ENCODE results near the gene PPP2R5A.
"Not testable (repeated sequence)": the region's sequence is repeated elsewhere in the genome, so short reads cannot be mapped to it uniquely, and the experiment has no call there.

PPP2R5A gene

DNA sequence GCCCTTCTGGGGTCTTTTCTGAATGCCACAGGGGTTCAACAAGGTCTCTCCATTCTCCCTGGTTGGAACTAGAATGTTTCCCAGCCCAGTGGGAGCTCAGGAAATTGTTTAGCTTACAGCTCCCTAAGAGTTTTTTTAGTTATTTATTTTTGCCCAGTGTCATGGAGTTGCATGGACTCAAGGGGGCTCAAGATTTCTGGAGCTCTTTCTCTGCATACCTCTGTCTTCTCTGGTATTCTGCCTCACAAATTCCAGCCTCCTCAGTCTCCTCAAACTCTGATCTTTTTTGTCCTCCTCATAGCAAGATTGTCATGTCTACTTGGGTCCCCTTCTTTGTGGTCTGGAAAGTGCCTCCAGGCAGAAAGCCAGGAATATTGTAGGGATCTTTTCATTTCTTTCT, 15.9 kb upstream of the PPP2R5A start:
- DNase-seq, result no peak

GRCh38 chr1:212270564-212270963, 14.6 kb upstream of the PPP2R5A start:
- no peak for DNase-seq

- DNase-seq, result no peak
Observed at GRCh38 chr1:212271234-212271633, 14.0 kb upstream of the PPP2R5A start.

- DNase-seq, result no peak
Observed at GRCh38 chr1:212271823-212272485, 13.3 kb upstream of the PPP2R5A start.

DNA sequence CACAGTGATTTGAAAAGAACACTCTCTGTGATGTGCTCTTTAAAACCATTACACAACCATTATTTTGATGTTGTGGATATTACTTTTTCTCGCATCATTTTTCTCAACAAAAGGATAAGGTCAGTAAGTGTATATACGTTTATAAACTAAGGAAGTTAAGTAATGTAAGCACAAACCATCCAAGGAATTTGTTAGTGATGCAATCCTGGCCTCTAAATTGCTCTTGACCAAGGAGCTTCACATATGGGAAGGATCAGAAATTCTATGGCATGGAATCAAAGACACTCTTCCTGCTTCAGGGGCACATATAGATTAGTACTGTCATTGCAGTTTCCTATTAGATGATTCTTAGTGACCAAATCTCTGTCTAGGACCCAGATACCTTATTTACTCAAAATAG, 3.6 kb upstream of the PPP2R5A start:
- no peak for DNase-seq

DNA sequence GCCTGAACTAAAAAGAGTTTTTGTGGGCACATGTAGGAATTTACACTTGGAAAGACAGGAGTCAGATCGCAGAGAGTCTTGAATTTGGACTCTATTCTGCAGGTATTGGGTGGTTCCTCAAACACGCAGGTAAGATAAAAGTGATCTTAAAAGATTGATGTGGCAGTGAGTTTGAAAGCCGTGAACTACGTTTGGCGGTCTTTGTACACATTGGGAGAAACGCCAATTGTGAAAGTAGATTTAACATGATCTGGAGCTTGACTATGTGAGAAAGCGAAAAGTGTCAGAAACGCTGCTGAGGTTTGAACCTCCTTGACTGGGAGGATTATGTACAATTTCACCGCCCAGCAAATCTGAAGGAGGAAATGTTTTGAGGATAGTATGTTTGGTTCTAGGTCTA, 1.5 kb upstream of the PPP2R5A start:
- no peak for DNase-seq

DNA sequence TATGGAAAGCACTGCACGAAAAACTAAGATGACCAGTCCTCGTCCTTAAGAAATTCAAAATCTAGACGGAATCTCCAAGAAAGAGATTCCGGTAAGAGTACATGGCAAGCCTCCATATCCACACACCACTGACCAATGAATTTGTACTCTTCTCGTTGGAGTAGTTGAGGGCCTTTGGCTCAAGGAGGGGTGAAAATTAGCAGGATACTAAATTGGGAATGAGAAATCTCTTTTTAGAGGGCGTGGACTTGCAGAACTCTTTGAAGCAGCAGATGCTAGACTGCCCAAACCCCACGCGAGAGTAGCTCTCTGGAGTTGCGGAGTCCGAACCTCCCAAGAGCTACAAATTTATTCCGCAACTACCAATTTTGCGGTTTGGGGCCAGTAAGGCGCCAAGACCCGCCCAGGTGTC, 872 bp upstream of the PPP2R5A start:
- DNase-seq, result no peak

DNA sequence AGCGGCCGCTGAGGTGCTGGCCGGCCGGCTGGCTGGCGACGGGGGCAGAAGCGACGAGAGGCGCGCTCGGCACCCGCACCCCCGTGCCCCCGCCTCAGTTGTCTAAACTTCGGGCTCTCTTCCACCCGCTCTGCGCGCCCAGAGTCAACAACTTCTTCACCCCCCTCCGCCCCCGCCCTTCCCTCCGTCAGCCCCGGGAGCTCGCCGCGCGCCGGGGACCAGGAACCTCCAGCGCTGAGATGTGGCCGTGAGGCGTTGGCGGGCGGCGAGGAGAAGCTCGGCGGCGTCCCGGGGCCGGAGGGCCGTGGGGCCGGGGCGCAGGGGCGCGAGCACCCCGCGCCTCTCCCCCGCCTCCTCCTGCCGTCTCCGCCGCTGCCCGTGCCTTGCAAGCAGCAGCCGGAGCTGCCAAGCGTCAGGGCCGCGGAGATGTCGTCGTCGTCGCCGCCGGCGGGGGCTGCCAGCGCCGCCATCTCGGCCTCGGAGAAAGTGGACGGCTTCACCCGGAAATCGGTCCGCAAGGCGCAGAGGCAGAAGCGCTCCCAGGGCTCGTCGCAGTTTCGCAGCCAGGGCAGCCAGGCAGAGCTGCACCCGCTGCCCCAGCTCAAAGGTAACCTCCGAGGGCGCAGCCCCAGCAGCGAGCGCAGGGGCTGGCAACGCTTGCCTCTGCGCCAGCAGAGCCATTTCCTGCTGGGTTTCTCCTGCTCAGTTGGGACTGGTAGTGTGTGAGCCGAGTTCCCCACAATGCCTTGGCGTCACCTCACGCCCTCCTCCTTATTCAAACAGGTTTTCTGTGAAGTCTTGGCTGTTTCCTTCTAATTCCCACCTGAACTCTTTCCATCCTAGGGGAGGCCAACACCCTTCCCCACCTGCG, 710 bp downstream of the PPP2R5A start:
- no peak for DNase-seq

DNA sequence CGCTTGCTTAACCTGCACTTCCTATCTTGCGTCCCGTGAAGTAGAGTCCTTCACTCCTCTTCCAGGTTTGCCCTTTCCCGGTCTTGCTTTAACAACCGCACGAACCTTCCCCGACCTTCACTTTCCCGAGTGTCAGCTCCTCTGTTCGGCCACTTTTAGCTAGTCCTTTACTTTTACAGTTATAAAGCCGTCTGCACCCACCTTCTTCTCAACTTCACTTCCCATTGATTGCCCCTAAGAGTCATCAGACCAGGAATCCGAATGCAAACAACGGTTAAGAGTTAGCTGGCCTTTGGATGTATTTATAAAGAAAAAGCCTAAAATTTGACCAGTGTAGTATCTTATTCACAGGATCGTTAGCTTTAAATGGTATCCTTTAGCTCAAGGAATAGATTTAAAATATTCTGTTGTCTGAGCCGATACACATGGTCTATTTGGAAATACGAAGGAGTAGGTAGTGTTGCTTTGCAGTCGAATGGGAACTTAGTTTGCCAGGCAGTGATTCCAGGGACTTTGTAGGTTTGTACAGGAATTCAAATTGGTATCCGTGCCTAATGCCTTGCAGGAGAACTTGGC, 1.4 kb downstream of the PPP2R5A start:
- no peak for DNase-seq

DNA sequence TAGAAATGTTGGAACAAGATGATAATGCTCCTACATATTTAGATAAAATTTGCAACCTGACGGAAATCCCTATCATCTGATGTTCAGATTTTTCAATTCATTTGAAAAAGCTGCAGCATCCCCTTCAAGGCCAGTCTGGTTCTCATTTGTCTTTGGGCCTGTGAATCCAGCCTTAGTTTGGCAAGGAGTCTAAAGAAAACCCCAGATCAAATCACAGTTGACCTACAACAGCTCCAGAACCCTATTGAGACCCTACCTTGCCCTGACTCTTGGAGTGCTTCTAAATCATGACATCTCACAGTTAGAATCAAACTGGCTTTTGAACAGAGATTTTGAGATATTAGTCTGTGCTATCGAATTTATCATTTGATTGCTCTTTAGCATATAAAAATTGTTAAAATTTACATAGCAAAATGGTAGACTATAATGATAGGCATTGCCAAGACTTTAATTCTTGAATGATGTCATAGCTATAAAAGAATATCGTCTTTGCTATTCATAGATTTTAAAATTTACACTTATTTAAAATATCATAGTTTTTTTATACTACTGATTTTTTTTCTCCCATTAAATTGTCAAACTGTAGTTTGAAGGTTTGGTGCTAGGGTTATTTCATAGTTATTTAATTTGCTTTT, 2.2 kb downstream of the PPP2R5A start:
- no peak for DNase-seq

DNA sequence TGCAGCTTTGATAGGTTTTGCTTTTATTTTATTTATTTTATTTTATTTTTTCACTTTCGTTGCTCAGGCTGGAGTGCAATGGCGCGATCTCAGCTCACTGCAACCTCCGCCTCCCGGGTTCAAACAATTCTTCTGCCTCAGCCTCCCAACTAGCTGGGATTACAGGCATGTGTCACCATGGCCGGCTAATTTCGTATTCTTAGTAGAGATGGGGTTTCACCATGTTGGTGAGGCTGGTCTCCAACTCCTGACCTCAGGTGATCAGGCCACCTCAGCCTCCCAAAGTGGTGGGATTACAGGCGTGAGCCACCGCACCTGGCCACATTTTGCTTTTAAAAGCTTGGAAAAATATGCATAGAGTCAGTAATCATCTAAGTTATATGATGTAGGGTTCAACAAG, 2.8 kb downstream of the PPP2R5A start:
- not testable (repeated sequence) for DNase-seq

DNA sequence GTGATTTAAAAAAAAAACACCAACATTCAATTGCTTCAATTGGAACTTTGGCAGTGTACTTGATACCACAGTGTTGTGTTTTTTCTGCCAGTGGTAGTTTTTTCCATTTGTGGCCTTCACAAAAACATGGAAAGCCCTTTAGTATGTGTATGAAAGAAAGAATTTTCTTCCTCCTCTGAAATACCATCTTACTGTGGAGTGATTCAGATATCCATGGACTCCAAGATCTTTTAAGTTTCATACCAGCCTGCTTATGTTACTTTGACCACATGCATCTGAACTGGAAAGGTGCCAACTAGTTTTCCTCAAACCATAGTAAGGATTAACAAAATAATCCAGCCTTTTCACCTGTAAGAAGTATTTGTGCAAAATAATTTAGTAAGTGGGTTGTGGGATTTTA, 3.4 kb downstream of the PPP2R5A start:
- no peak for DNase-seq

DNA sequence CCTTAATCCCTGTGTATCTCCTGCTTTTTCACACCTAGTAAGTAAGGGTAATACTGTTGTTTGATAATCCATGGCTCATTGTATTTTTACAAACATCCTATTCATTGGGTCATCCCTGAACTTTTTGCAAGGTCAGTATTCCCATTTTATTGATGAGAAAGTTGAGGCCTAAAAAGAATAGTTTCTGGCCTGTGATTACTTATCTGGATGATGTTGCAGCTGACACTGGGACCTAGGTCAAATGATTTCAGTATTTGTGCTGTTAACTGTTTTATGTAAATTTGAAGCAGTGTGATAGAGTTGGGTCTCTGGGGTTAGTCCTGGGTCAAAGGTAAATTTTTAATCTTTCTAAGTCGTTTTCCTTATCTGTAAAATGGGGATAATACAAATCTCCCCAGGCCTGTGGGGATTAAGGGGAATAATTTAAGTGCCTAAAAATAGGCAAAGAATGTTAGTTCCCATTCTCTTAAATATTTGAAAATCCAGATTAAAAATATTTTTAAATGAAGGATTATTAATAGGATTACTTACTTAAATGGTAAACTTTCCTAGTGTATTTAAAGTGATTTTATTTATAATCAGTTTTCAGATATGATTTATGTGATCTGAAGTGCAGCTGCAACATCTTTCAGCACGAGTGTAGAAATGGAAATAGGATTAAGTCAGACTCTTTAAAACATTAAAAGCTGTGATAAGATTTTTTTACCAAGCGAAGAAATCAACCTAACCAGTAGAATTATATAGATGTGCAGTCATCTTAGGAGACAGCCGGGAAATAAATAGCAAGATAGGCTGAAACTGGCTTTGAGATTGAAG, 4.3 kb downstream of the PPP2R5A start:
- DNase-seq, result no peak

- no peak for DNase-seq
Observed at GRCh38 chr1:212290608-212291007, 5.4 kb downstream of the PPP2R5A start.

DNA sequence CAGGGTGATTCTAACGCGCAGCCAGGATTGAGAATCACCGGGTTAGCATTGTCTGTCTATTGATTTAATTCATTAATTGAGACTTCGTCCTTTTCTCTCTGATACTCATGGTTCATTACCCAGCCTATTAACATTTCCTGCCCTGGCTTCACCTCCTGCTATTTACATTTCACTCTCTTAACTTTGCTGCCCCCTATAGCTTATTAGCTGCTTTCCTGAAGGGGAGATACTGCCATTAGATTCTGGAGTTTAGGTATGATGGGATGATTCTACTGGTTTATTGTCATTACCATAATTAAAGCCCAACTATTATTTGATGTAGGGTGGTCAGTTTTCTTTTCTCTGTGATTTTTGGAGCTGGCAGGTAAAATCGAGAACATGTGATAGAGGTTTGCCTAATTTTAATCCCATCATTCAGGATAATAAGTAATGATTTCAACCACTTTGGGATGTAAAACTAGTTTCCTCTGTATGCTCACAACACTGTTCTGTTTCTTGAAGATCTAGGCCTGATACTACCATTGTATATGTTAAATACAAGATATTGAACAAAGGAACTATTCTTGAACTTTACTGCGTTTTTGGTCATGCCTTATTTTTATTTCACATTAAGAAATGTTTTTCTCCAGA, 6.4 kb downstream of the PPP2R5A start:
- DNase-seq, result no peak

GRCh38 chr1:212292250-212293105, 7.3 kb downstream of the PPP2R5A start:
- DNase-seq, result no peak

- no peak for DNase-seq
Observed at GRCh38 chr1:212293579-212293978, 8.4 kb downstream of the PPP2R5A start.

GRCh38 chr1:212294983-212295382, 9.8 kb downstream of the PPP2R5A start:
- DNase-seq, result no peak

- no peak for DNase-seq
Observed at GRCh38 chr1:212295579-212295978, 10.4 kb downstream of the PPP2R5A start.

DNA sequence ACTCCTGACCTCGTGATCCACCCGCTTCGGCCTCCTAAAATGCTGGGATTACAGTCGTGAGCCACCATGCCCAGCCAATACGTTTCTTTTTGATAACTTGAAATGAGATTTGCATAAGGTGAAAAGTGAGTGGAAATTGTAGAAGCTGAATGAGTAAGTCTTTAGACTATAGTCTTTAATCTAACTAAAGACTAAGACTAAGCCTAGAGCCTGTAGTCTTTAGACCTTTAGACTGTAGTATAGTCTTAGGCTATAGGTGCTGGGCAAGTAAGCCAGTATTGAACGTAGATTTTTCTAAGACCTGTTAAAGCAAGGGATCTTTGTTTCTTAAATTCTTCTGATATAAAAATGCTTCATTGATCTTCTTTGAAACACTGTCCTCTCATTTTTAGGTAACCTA, 12.1 kb downstream of the PPP2R5A start:
- DNase-seq, result no peak

- no peak for DNase-seq
Observed at GRCh38 chr1:212301580-212301979, 16.4 kb downstream of the PPP2R5A start.
